C1 segment of cervical spinal cord (tissue), 14 donors: ENCODE data around the gene CAND2.
A peak's percentile ranks its signal among the peaks of the same experiment; 100 is the strongest.
"Not testable (repeated sequence)": the region's sequence is repeated elsewhere in the genome, so short reads cannot be mapped to it uniquely, and the experiment has no call there.

Source experiments
- DNase-seq, 14 donors: peaks; one replicate each; lab custom pipeline; 2025; lab: John Stamatoyannopoulos, UW

CAND2 gene

GRCh38 chr3:12829886-12830784 lies 33.7 kb downstream of the CAND2 start:
- DNase-seq = no peak

- no peak for DNase-seq
Observed at GRCh38 chr3:12830785-12831156, 34.3 kb downstream of the CAND2 start.

- no peak for DNase-seq
Observed at GRCh38 chr3:12831301-12831866, 34.9 kb downstream of the CAND2 start.

- DNase-seq = no peak
Observed at GRCh38 chr3:12832350-12833221, 36.1 kb downstream of the CAND2 start.

- DNase-seq = no peak
Observed at GRCh38 chr3:12833222-12834161, 37.0 kb downstream of the CAND2 start.

GRCh38 chr3:12835052-12835665 lies 38.7 kb downstream of the CAND2 start:
- DNase-seq = no peak

- no peak for DNase-seq
Observed at GRCh38 chr3:12837295-12837986, 41.0 kb downstream of the CAND2 start.

GRCh38 chr3:12838179-12838965 lies 41.9 kb downstream of the CAND2 start:
- no peak for DNase-seq

- no peak for DNase-seq
Observed at GRCh38 chr3:12839156-12839946, 42.9 kb downstream of the CAND2 start.

GRCh38 chr3:12840148-12840547 lies 43.7 kb downstream of the CAND2 start:
- not testable (repeated sequence) for DNase-seq

- DNase-seq = peak in 3 of 14 donors; percentile 35 to 55 (median 39)
Observed at GRCh38 chr3:12840591-12841148, 44.2 kb downstream of the CAND2 start.

- peak; percentile 19 to 93 (median 80) for DNase-seq
Observed at GRCh38 chr3:12841149-12841969, 44.9 kb downstream of the CAND2 start, which contains the start of gene RPL32. RPL32 (minus strand) TSS chr3:12841565; CDS start chr3:12840237, 1,328 bp downstream.

- DNase-seq = no peak
Observed at GRCh38 chr3:12841970-12842328, 45.5 kb downstream of the CAND2 start.

- no peak for DNase-seq
Observed at GRCh38 chr3:12842469-12842868, 46.0 kb downstream of the CAND2 start.

GRCh38 chr3:12845811-12846210 lies 49.3 kb downstream of the CAND2 start:
- no peak for DNase-seq

GRCh38 chr3:12852201-12852600 lies 55.7 kb downstream of the CAND2 start:
- no peak for DNase-seq

GRCh38 chr3:12853847-12854246 lies 57.4 kb downstream of the CAND2 start:
- DNase-seq = peak in 1 of 14 donors; percentile 41
